WTC11 (cell line): Measurements from ENCODE around the gene POLE3.
"Not testable (repeated sequence)": the region's sequence is repeated elsewhere in the genome, so short reads cannot be mapped to it uniquely, and the experiment has no call there.

Source experiments
- CREB1 ChIP-seq: sonication (generic); formaldehyde crosslinking; IDR thresholded peaks from 2 replicates; pipeline ENCODE4 v1.8.0; 2023; ENCODE audit warnings: mild to moderate bottlenecking, missing genetic modification reagents
- ERG ChIP-seq: fragments of 250-450 bp; sonication (Bioruptor Pico); IDR thresholded peaks from 2 replicates; pipeline ENCODE4 v1.8.0; 2021; ENCODE audit warnings: mild to moderate bottlenecking
- ZNF317 ChIP-seq: sonication (generic); formaldehyde crosslinking; IDR thresholded peaks from 2 replicates; pipeline ENCODE4 v1.8.1; 2023; ENCODE audit warnings: low read depth, mild to moderate bottlenecking, moderate library complexity, missing genetic modification reagents, borderline replicate concordance

- TF ChIP-seq ZNF317, ERG, CREB1 (CRISPR knock-in tag): not testable (repeated sequence)
Observed at GRCh38 chr9:113379094-113379828, 31.2 kb downstream of the POLE3 start.
